ENCODE data around the gene WNT2.

The WNT2 gene

GRCh38 chr7:117323305-117323850 lies 520 bp upstream of the WNT2 start:
- Histone ChIP-seq H3K36me3 (ENCODE audit: low read length) (no peaks in the 10 kb centered on the region), H3K9me2 (replicated peaks; ENCODE audit: insufficient read depth, low read length) (no peaks in the 10 kb centered on the region), H3K9me3 (ENCODE audit: insufficient read depth, low read length) (no peaks in the 10 kb centered on the region), H4K20me1 (ENCODE audit: low read depth, low read length) (no peaks in the 10 kb centered on the region), H3F3A (ENCODE audit: insufficient read depth) (no peaks in the 10 kb centered on the region), H3K4me3 (ENCODE audit: insufficient read depth, low read length, poor library complexity, severe bottlenecking) (no peak overlapping the region), H3K27ac (ENCODE audit: low read depth, low read length) (no peak overlapping the region), H3K79me2 (ENCODE audit: insufficient read depth, low read length) (no peaks in the 10 kb centered on the region), H3K4me2 (ENCODE audit: low read depth, low read length, poor library complexity, severe bottlenecking) (no peak overlapping the region), H3K9ac (ENCODE audit: low read length) (no peak overlapping the region), H3K27me3 (ENCODE audit: low read length) (no peaks in the 10 kb centered on the region), H2AFZ (ENCODE audit: low read depth, low read length, severe bottlenecking) (no peak overlapping the region)
- TF ChIP-seq CTCF (IDR thresholded peaks at IDR 0.05; ENCODE audit: insufficient read depth, low read length, poor library complexity, severe bottlenecking): no peak
- no peak for TF ChIP-seq EZH2phosphoT487 (conservative IDR thresholded peaks at IDR 0.05; ENCODE audit: low read length)

GRCh38 chr7:117320523-117320922 lies 2.3 kb downstream of the WNT2 start:
- Histone ChIP-seq H3F3A (ENCODE audit: insufficient read depth) (no peaks in the 10 kb centered on the region), H3K79me2 (ENCODE audit: insufficient read depth, low read length) (no peaks in the 10 kb centered on the region), H3K4me2 (ENCODE audit: low read depth, low read length, poor library complexity, severe bottlenecking) (no peak overlapping the region), H3K4me3 (ENCODE audit: insufficient read depth, low read length, poor library complexity, severe bottlenecking) (no peak overlapping the region), H3K9me3 (ENCODE audit: insufficient read depth, low read length) (no peaks in the 10 kb centered on the region), H4K20me1 (ENCODE audit: low read depth, low read length) (no peaks in the 10 kb centered on the region), H3K36me3 (ENCODE audit: low read length) (no peaks in the 10 kb centered on the region), H3K9me2 (replicated peaks; ENCODE audit: insufficient read depth, low read length) (no peaks in the 10 kb centered on the region), H3K9ac (ENCODE audit: low read length) (no peak overlapping the region), H3K27ac (ENCODE audit: low read depth, low read length) (no peak overlapping the region), H2AFZ (ENCODE audit: low read depth, low read length, severe bottlenecking) (no peak overlapping the region), H3K27me3 (ENCODE audit: low read length) (no peaks in the 10 kb centered on the region)
- TF ChIP-seq EZH2phosphoT487 (conservative IDR thresholded peaks at IDR 0.05; ENCODE audit: low read length): no peak
- TF ChIP-seq CTCF (IDR thresholded peaks at IDR 0.05; ENCODE audit: insufficient read depth, low read length, poor library complexity, severe bottlenecking): no peak

GRCh38 chr7:117319181-117319580 lies 3.7 kb downstream of the WNT2 start:
- no peaks in the 10 kb centered on the region for H3K79me2 ChIP-seq (ENCODE audit: insufficient read depth, low read length)
- H4K20me1 ChIP-seq (ENCODE audit: low read depth, low read length): no peaks in the 10 kb centered on the region
- H3K4me2 ChIP-seq (ENCODE audit: low read depth, low read length, poor library complexity, severe bottlenecking): no peak overlapping the region
- no peaks in the 10 kb centered on the region for H3K9me2 ChIP-seq (replicated peaks; ENCODE audit: insufficient read depth, low read length)
- H3K36me3 ChIP-seq (ENCODE audit: low read length): no peaks in the 10 kb centered on the region
- H3K27me3 ChIP-seq (ENCODE audit: low read length): no peaks in the 10 kb centered on the region
- TF ChIP-seq EZH2phosphoT487 (conservative IDR thresholded peaks at IDR 0.05; ENCODE audit: low read length) (no peak), CTCF (IDR thresholded peaks at IDR 0.05; ENCODE audit: insufficient read depth, low read length, poor library complexity, severe bottlenecking) (no peak)
- no peak overlapping the region for H2AFZ ChIP-seq (ENCODE audit: low read depth, low read length, severe bottlenecking)
- H3K27ac ChIP-seq (ENCODE audit: low read depth, low read length): no peak overlapping the region
- H3K4me3 ChIP-seq (ENCODE audit: insufficient read depth, low read length, poor library complexity, severe bottlenecking): no peak overlapping the region
- no peak overlapping the region for H3K9ac ChIP-seq (ENCODE audit: low read length)
- H3K9me3 ChIP-seq (ENCODE audit: insufficient read depth, low read length): no peaks in the 10 kb centered on the region
- no peaks in the 10 kb centered on the region for H3F3A ChIP-seq (ENCODE audit: insufficient read depth)
